Activated naive CD4-positive, alpha-beta T cell treated with anti-CD3 and anti-CD28 coated beads, Interleukin-2, amount 10 ng/mL, durations not matched to agents 7 days and 5 days (primary cell): ENCODE measurements around the gene GGT6.

Experiments
- CTCF ChIA-PET: fragments of 350-600 bp; sonication (Branson Sonifier 250); formaldehyde crosslinking; loops from one replicate; lab custom pipeline; 2021; ENCODE audit warnings: antibody characterized with exemption; lab: Charles Lee
- DNase-seq: peaks from one replicate; pipeline ENCODE4 v3.0.0-alpha.2; 2020
- H3K27ac Mint-ChIP-seq: one replicate; pipeline ENCODE4 v1.8.0; 2021; ENCODE audit warnings: mild to moderate bottlenecking, moderate library complexity, mixed read lengths
- H3K27me3 Mint-ChIP-seq: one replicate; pipeline ENCODE4 v1.8.0; 2021; ENCODE audit warnings: mild to moderate bottlenecking, mixed read lengths
- H3K36me3 Mint-ChIP-seq: one replicate; pipeline ENCODE4 v1.8.0; 2021; ENCODE audit warnings: mixed read lengths
- H3K4me1 Mint-ChIP-seq: one replicate; pipeline ENCODE4 v1.8.0; 2021; ENCODE audit warnings: mixed read lengths
- H3K4me3 Mint-ChIP-seq: one replicate; pipeline ENCODE4 v1.8.0; 2021; ENCODE audit warnings: mild to moderate bottlenecking, moderate library complexity, mixed read lengths
- H3K9me3 Mint-ChIP-seq: one replicate; pipeline ENCODE4 v1.8.0; 2021; ENCODE audit warnings: mixed read lengths

GGT6 gene

DNA sequence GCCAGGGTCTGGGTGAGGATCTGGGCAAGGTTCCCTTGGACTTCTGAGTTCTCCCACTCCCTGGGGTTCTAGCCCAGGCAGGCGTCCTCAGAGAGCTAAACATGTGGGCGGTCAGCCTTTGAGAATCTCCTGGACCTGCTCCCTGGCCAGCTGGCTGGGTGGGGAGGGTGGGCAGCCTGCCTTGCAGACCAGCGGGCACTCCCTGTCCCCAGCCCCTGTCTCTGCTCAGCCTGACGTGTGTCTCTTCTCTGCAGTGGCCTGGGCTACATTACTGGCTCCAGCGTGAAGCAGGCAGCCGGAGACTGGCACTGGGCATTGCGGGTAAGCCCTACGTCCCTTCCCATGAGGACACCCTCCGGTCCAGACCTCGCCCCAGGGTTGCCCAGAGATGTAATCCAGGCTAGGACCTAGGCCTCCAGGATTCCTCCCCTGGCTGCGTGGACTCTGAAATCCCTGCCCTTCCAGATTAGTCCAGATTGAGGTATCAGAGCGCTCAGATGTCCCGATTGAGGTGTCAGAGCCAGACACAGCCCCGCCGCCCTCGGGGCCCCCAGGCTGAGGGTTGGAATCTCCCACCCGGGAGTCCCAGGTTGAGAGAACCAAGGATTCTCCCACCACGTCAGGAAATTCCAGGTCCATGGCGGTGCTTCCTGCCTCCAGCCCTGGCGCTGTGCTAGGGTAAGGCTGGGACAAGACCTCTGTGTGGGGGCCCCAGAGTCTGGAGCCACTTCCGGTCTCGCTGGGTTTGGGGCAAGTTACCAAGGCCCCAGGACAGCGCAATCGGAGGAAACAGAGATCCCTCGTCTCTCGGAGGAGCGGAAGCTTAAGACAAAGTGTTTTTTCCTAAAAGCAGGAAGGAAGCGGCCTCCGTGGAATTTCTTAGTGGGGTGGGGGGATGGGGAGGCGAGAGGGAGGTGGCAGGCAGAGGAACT is 29.3 kb downstream of the GGT6 start:
- Mint-ChIP-seq H3K9me3 (no peaks in the 10 kb centered on the region), H3K4me1 (no peaks in the 10 kb centered on the region), H3K4me3 (no peak overlapping the region), H3K27me3 (peaks cover 58% of the 10 kb centered on the region), H3K36me3 (no peaks in the 10 kb centered on the region), H3K27ac (no peak overlapping the region)
- CTCF ChIA-PET: interaction anchor here (0.7 kb wide), 1 partner anchor 286 kb away, joined by 3 read pairs; no protein-coding TSS in a partner anchor
- DNase-seq: no peak

DNA sequence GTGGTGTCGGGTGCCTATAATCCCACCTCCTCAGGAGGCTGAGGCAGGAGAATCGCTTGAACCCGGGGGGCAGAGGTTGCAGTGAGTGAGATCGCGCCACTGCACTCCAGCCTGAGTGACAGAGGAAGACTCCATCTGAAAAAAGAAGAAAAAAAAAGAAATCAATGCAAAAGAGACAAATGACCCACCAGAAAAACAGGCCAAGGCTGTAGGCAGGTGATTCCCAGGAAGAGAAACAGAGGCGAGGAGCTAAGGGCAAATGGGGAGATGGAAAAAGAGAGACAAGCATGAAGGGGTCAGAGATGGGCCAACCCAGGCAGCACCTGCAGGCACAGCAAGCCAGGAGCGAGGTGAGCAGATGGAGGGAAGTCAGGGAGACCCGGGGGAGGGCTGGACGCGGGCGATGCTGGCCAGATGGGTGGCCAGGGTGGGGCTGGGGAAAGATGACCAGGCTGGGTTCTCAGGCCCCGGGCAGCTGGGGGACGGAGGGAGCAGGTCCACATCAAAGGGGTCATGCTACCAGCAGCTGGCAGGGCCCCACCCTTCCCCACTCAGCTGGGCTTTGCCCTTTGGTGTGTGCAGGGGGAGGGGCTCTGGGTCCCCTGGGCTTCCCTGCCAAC is 30.7 kb downstream of the GGT6 start:
- no peaks in the 10 kb centered on the region for H3K4me1 Mint-ChIP-seq
- H3K9me3 Mint-ChIP-seq: no peaks in the 10 kb centered on the region
- H3K27ac Mint-ChIP-seq: no peak overlapping the region
- CTCF ChIA-PET: no interaction called here
- H3K27me3 Mint-ChIP-seq: peaks cover 71% of the 10 kb centered on the region
- no peak for DNase-seq
- H3K4me3 Mint-ChIP-seq: no peak overlapping the region
- no peaks in the 10 kb centered on the region for H3K36me3 Mint-ChIP-seq

DNA sequence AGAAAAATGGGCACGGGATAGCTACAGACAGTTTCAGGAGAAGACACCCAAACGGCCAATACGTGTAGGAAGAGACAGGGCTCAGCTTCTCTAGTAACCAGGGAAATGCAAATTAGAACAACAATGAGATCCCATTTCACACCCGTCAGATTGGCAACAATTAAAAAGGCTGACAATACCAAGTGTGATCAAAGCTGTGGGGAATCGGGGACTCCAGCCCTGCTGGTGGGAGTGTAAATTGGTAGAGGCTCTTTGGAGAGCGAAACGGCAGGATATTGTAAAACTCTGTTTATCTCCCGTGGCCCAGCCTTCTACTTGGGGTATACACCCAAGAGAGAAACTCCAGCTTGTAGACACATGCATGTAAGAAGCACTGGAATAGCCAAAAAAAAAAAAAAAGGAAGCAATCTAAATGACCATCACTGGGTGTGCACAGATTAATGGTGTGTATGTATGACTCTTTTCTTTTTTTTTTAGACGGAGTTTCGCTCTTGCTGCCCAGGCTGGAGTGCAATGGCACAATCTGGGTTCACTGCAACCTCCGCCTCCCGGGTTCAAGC is 32.7 kb downstream of the GGT6 start:
- DNase-seq: no peak
- no peak overlapping the region for H3K4me3 Mint-ChIP-seq
- no peaks in the 10 kb centered on the region for H3K4me1 Mint-ChIP-seq
- CTCF ChIA-PET: no interaction called here
- no peaks in the 10 kb centered on the region for H3K36me3 Mint-ChIP-seq
- H3K27ac Mint-ChIP-seq: no peak overlapping the region
- no peaks in the 10 kb centered on the region for H3K9me3 Mint-ChIP-seq
- H3K27me3 Mint-ChIP-seq: peaks cover 59% of the 10 kb centered on the region

DNA sequence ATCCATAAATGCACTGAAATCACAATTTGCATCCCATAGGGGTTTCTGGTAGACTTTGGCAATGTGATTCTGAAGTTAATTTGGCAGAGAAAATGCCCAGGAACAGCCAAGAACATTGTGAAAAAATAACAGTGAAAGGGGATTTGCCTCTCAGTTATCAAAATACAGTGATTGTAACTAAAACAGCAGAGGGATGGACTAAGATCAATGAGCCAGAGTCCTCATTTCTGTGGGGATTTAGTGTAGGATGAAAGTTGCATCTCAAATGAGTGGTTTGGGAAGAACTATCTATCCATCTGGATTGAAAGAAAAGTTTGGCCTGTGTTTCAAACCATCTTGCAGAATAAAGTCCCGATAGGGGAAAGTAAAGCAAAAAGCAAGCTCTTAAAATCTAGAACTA is 33.2 kb downstream of the GGT6 start:
- no peak overlapping the region for H3K27ac Mint-ChIP-seq
- H3K9me3 Mint-ChIP-seq: no peaks in the 10 kb centered on the region
- CTCF ChIA-PET: interaction anchor here (2.0 kb wide), 1 partner anchor 106 kb away, joined by 6 read pairs; no protein-coding TSS in a partner anchor
- no peaks in the 10 kb centered on the region for H3K4me1 Mint-ChIP-seq
- H3K27me3 Mint-ChIP-seq: peaks cover 57% of the 10 kb centered on the region
- no peak overlapping the region for H3K4me3 Mint-ChIP-seq
- no peak for DNase-seq
- no peaks in the 10 kb centered on the region for H3K36me3 Mint-ChIP-seq

DNA sequence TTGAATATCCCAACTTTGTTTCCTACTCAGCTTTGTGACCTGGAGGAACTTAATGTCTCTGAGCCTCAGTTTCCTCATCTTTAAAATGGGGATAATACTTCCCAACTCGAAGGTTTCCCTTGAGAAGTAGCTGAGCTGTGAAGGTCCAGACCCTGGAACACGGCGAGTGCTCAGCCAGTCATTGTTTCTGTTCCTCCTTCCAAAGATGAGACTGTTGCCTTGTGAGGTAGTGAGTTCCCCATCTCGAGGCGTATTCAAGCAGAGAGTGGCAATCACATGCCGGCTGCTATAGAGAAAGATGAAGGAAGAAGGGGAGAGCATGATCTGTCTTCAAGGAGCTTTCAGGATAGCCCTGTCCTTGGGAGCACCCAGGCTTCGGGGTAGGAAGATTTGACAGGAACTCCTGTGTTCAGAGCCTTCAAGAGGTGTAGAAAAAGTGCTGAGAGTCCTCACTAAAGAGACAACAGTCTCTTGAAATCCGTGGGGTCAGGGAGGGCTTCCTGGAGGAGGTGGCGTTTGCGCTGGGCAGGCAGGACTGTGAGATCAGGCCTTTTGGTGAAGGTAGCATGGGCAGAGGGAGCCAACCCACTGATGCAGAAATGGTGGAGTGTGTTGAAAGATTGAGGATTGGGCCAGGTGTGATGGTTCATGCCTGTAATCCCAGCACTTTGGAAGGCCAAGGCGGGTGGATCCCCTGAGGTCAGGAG is 34.5 kb downstream of the GGT6 start:
- Mint-ChIP-seq H3K27me3 (peaks cover 52% of the 10 kb centered on the region), H3K27ac (peak overlapping the region; percentile 75), H3K9me3 (no peaks in the 10 kb centered on the region), H3K4me3 (no peak overlapping the region), H3K36me3 (no peaks in the 10 kb centered on the region), H3K4me1 (no peaks in the 10 kb centered on the region)
- DNase-seq: no peak
- CTCF ChIA-PET: interaction anchor here (2.0 kb wide), 1 partner anchor 105 kb away, joined by 6 read pairs; no protein-coding TSS in a partner anchor

DNA sequence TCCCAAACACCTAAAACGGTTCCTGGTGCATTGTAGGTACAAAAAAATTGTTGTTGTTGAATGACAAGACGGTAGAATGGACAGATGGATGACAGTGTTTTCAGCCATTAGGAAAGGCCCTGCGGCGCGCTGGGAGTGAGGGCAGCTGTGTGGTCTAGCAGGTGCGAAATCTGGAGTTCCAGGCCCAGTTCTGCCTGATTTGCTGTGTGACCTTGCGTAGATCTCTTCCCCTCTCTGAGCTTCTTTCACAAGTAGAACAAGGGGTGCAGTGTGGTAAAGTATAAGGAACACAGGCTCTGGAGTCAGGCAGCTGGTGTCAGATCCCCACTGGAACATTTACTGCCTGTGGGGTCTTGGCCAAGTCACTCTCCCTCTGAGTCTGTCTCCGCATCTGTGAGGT is 36.4 kb downstream of the GGT6 start:
- no peak overlapping the region for H3K27ac Mint-ChIP-seq
- no peak overlapping the region for H3K4me3 Mint-ChIP-seq
- no peak for DNase-seq
- H3K27me3 Mint-ChIP-seq: peaks cover 47% of the 10 kb centered on the region
- H3K36me3 Mint-ChIP-seq: no peaks in the 10 kb centered on the region
- no peaks in the 10 kb centered on the region for H3K9me3 Mint-ChIP-seq
- CTCF ChIA-PET: no interaction called here
- no peaks in the 10 kb centered on the region for H3K4me1 Mint-ChIP-seq

DNA sequence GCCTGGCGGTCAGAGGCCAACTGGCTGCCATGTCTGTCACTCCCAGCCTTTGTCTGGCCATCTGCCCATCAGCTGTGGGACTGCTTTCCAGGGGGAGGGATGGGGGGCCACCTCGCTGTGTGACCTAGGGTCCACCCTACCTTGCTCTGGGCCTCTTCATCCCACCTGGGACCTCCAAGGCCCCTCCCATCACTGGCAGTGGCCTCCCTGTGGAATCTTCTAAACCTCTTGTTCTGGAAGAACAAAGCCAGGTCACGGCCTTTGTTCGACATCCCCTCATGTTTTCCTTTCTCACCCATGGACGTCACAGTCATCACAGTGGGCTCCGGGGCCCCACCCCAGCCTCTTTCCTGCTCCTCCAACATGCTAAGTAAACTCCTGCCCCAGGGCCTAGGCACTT is 37.7 kb downstream of the GGT6 start:
- DNase-seq: no peak
- CTCF ChIA-PET: no interaction called here
- peaks cover 45% of the 10 kb centered on the region for H3K27me3 Mint-ChIP-seq
- no peaks in the 10 kb centered on the region for H3K36me3 Mint-ChIP-seq
- no peaks in the 10 kb centered on the region for H3K9me3 Mint-ChIP-seq
- no peak overlapping the region for H3K27ac Mint-ChIP-seq
- H3K4me3 Mint-ChIP-seq: no peak overlapping the region
- H3K4me1 Mint-ChIP-seq: no peaks in the 10 kb centered on the region

DNA sequence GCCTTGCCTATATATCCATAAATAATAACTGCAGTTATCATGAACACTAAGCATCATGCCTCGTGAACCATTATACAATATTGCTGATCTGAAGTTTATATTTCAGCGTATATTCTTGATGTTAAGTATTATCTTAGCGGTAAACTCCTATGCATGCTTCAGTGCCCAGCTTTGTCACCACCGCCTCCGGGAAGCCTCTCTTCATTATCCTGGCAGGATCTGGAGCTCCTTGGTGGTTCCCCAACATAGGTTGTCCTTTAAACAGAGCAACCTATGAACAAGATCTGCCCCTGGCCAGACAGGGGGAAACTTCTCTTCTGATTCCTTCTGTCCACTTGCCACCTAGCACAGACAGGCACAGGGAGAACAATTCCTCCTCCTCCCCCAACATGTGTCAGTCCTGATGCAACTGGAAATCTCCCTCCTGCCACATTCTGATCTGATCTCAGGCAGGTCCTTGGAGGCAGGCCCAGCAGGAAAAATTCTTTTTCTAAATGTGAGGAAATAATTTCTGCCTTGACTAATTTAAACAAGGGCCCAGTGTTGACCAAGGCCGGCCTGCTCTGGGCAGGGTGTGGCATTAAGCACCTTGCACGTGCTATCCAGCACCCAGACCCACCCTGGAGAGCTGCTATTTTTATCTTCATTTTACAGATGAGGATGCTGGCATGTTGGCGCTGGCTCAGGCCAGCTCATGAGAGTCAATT is 39.3 kb downstream of the GGT6 start:
- DNase-seq: no peak
- Mint-ChIP-seq H3K4me3 (no peak overlapping the region), H3K27me3 (peaks cover 36% of the 10 kb centered on the region), H3K9me3 (no peaks in the 10 kb centered on the region), H3K27ac (no peak overlapping the region), H3K36me3 (no peaks in the 10 kb centered on the region), H3K4me1 (no peaks in the 10 kb centered on the region)
- CTCF ChIA-PET: no interaction called here

DNA sequence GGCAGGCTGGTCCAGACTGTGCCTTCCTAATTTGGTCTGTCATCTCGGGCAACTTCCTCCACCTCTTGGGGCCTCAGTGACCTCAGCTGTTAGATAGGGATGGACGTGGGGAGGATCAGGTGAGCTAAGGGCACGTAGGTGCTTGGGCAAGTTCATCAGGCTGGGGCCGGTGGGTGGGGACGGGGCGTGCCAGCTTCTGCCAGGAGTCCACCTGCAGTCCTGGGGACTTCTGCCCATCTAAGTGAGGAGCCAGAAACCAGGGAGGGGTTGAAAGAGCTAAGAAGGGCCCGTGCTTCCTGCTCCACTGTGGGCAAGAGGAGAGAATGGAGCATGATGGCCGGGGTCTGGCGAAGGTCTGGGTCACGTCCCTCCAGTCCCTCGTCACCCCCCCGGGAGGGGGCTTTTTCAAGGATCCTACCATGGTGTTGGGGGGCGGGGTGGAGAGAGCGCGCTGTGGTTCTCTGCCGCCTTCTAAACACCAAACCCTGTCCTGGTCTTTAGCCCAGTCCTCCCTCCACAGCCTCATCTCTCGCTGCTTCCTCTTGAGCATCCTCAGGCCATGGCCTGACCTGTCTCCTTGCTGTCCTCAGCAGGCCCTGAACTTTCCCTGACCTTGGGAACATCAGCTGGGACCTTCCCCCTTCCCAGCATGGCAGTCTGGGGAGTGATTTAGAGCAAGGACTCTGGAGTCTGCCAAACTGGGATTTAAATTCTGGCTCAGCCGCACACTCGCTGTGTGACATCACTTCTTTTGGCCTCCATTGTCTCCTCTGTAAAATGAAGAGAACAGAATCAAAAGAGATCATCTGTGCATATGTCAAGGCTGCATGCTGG is 40.1 kb downstream of the GGT6 start:
- no peaks in the 10 kb centered on the region for H3K36me3 Mint-ChIP-seq
- no peak overlapping the region for H3K4me3 Mint-ChIP-seq
- peaks cover 29% of the 10 kb centered on the region for H3K27me3 Mint-ChIP-seq
- CTCF ChIA-PET: interaction anchor here (1.0 kb wide), 1 partner anchor 100 kb away, joined by 3 read pairs; no protein-coding TSS in a partner anchor
- H3K9me3 Mint-ChIP-seq: no peaks in the 10 kb centered on the region
- H3K27ac Mint-ChIP-seq: no peak overlapping the region
- no peaks in the 10 kb centered on the region for H3K4me1 Mint-ChIP-seq
- no peak for DNase-seq

DNA sequence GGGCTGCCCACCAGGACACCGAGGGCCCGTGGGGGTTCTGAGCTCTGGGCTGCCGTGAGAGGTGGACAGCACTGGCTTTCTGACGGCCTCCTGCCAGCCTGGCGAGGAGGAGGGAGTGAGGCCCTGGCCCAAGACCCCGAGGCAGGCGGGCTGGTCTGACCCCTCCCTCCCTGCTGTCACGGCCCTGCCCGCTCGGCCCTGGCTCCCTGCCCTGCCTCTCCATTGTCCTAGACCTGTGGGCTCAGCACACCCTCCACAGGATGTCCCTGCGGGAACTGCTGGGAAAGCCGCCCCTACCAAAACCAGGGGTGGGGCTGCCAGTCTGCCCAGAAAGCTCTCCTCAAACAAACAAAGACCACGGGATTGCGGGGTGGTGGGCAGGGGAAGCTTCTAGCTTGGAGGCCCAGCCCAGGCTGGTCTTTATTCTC is 41.0 kb downstream of the GGT6 start:
- no peaks in the 10 kb centered on the region for H3K9me3 Mint-ChIP-seq
- H3K4me3 Mint-ChIP-seq: no peak overlapping the region
- H3K27me3 Mint-ChIP-seq: peaks cover 22% of the 10 kb centered on the region
- CTCF ChIA-PET: interaction anchor here (1.0 kb wide), 1 partner anchor 99 kb away, joined by 3 read pairs; no protein-coding TSS in a partner anchor
- H3K36me3 Mint-ChIP-seq: no peaks in the 10 kb centered on the region
- H3K27ac Mint-ChIP-seq: no peak overlapping the region
- no peaks in the 10 kb centered on the region for H3K4me1 Mint-ChIP-seq
- no peak for DNase-seq

DNA sequence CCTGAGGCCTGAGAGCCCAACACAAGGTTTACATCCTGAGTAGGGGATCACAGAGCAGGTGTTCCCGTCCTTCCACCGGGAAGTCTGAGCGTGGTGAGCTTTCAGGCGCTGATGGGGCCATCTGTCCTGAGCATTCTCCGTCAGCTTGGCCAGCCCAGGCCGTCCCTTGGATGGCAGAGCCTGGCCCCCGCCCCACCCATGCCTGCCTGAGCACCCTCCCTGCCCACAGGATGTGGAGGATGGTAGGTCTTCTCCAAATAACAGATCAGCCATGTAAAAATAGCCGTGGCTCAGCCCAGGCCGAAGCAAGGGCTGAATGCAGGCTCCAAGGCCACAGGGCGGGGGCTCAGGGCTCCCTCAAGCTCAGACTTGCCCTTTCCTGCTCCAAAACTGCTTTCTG is 41.5 kb downstream of the GGT6 start:
- H3K9me3 Mint-ChIP-seq: no peaks in the 10 kb centered on the region
- H3K4me1 Mint-ChIP-seq: no peaks in the 10 kb centered on the region
- H3K27ac Mint-ChIP-seq: no peak overlapping the region
- DNase-seq: no peak
- no peaks in the 10 kb centered on the region for H3K36me3 Mint-ChIP-seq
- no peak overlapping the region for H3K4me3 Mint-ChIP-seq
- H3K27me3 Mint-ChIP-seq: peaks cover 22% of the 10 kb centered on the region
- CTCF ChIA-PET: no interaction called here

DNA sequence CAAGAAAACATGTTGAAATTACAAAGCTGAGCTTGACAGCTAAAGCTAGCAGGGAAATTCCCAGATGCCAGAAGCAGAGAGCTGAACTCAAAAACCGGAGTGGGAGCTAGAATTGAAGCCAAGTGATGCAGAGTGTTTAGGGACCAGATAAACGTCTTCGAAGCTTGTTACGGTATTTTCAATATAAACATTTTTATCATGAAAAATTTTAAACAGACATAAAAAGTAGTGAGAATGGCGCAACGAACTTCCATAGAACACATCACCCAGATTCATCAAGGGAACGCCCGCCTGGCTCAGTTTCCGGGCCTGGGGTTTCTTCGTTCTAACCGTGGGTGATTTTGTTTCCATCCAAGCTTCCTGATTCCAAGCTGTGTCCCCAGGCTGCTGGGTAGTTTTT is 43.6 kb downstream of the GGT6 start:
- no peak for DNase-seq
- CTCF ChIA-PET: no interaction called here
- Mint-ChIP-seq H3K4me3 (no peak overlapping the region), H3K4me1 (no peaks in the 10 kb centered on the region), H3K27ac (no peak overlapping the region), H3K36me3 (no peaks in the 10 kb centered on the region), H3K27me3 (peaks cover 18% of the 10 kb centered on the region), H3K9me3 (no peaks in the 10 kb centered on the region)

DNA sequence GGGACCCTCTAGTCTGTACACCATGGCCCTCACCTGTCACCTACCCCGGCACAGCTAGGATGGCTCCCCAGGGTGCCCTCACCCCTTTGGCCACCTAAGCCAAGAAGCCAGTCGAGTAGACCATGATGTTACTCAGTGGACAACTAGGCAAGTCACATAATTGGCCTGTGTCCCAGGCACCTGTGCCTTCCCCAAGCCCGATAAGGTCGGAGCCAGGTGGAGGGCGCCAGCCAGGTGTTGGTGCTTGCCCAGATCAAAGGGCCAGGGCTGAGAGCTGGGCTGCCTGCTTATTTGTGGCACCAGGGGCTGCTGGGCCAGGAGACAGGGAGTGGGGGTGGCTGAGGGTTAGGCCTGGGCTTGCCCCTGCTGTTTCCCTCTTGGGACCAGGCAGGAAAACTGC is 44.9 kb downstream of the GGT6 start:
- peaks cover 2% of the 10 kb centered on the region for H3K4me1 Mint-ChIP-seq
- no peak overlapping the region for H3K4me3 Mint-ChIP-seq
- no peaks in the 10 kb centered on the region for H3K9me3 Mint-ChIP-seq
- CTCF ChIA-PET: no interaction called here
- H3K36me3 Mint-ChIP-seq: no peaks in the 10 kb centered on the region
- no peak overlapping the region for H3K27ac Mint-ChIP-seq
- peaks cover 21% of the 10 kb centered on the region for H3K27me3 Mint-ChIP-seq
- no peak for DNase-seq
